GM13976 (cell line): Measurements from ENCODE around the gene TMEM179.

ENCODE experiments used
- DNase-seq: peaks from one replicate; pipeline ENCODE4 v3.0.0; 2012; ENCODE audit warnings: low spot score
- CTCF ChIP-seq: IDR thresholded peaks from 2 replicates; pipeline ENCODE4 v1.5.1; 2012; ENCODE audit warnings: borderline replicate concordance, mild to moderate bottlenecking; ENCODE audit not compliant: insufficient read depth; ENCODE audit errors: extremely low read depth, missing control alignments, control extremely low read depth
- in situ Hi-C: fragments of 300-500 bp; cut with MboI; formaldehyde crosslinking; loops from one replicate; pipeline ENCODE4 v1.12.0; 2022; ENCODE audit warnings: low sequenced_read_pairs, mixed read lengths, inconsistent platforms; ENCODE audit not compliant: unreplicated experiment

TMEM179 gene

GRCh38 chr14:104552738-104553125 lies 51.8 kb downstream of the TMEM179 start:
- TF ChIP-seq CTCF = no peak
- in situ Hi-C loops = no loop called here
- DNase-seq = no peak

GRCh38 chr14:104551851-104552737 lies 52.5 kb downstream of the TMEM179 start:
- no peak for DNase-seq
- no peak for TF ChIP-seq CTCF
- in situ Hi-C loops = no loop called here

- peak; percentile 37 for DNase-seq
- in situ Hi-C loops = no loop called here
- no peak for TF ChIP-seq CTCF
Measured at GRCh38 chr14:104550861-104551728, 53.5 kb downstream of the TMEM179 start.

- DNase-seq = no peak
- no peak for TF ChIP-seq CTCF
- in situ Hi-C loops = no loop called here
Measured at GRCh38 chr14:104550340-104550860, 54.2 kb downstream of the TMEM179 start.

- DNase-seq = no peak
- no peak for TF ChIP-seq CTCF
- in situ Hi-C loops = no loop called here
Measured at GRCh38 chr14:104549536-104550339, 54.8 kb downstream of the TMEM179 start.
